Endothelial cell of umbilical vein (primary cell): ENCODE results near the gene CAND2.

ENCODE experiments used
- MAX ChIP-seq: IDR thresholded peaks from 2 replicates; pipeline ENCODE4 v1.6.1; 2011; ENCODE audit not compliant: insufficient read depth, insufficient read length
- POLR2AphosphoS5 ChIP-seq: IDR thresholded peaks from 2 replicates; pipeline ENCODE4 v1.6.1; 2012; ENCODE audit warnings: low read depth, mild to moderate bottlenecking, control low read depth, low read length, moderate library complexity; ENCODE audit not compliant: insufficient read depth
- TF ChIP-seq, protein P1 (sequence below), 2 donors: IDR thresholded peaks; 1 replicate in 1 of 2; 2 replicates in 1 of 2; pipeline ENCODE4 v1.5.1; 2011; ENCODE audit warnings: low read length in 2 of 2, mild to moderate bottlenecking in 2 of 2, moderate library complexity in 2 of 2, control low read depth in 1 of 2, inconsistent platforms in 1 of 2, low read depth in 1 of 2; ENCODE audit not compliant: insufficient read depth in 1 of 2; ENCODE audit errors: extremely low read depth in 1 of 2

DNA sequence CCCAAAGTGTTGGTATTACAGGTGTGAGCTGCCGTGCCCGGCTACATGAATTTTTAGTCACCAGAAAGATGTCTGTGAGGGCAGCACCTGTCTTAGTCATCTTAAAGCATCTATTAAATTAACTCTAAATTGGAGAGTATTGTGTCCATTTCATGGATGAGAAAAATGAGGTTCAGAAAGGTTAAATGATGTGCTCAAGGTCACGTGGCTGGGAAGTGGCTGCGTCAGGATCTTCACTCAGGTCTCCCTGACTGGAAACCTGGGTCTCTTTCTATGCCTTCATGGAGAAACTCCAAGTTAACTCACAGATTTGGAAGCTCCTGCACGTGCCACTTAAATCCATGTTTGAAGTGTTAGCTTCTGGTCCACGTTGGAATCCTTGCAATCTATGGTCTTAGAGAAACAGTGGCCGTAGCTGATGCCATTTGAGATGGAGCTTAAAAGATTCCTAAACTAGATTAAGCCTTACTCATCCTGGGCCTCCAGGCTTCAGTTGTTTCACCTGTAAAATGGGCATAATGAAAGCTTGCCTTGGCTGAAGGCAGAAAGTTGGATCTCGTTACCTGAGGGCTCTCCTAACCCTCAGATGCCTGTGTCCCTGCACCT, 32.2 kb upstream of the CAND2 start:
- TF ChIP-seq, protein P1, sequence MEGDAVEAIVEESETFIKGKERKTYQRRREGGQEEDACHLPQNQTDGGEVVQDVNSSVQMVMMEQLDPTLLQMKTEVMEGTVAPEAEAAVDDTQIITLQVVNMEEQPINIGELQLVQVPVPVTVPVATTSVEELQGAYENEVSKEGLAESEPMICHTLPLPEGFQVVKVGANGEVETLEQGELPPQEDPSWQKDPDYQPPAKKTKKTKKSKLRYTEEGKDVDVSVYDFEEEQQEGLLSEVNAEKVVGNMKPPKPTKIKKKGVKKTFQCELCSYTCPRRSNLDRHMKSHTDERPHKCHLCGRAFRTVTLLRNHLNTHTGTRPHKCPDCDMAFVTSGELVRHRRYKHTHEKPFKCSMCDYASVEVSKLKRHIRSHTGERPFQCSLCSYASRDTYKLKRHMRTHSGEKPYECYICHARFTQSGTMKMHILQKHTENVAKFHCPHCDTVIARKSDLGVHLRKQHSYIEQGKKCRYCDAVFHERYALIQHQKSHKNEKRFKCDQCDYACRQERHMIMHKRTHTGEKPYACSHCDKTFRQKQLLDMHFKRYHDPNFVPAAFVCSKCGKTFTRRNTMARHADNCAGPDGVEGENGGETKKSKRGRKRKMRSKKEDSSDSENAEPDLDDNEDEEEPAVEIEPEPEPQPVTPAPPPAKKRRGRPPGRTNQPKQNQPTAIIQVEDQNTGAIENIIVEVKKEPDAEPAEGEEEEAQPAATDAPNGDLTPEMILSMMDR (IDR thresholded peaks at IDR 0.05; ENCODE audit: extremely low read depth in 1 of 2, insufficient read depth in 1 of 2, low read depth in 1 of 2, low read length in 2 of 2) = no peak
- TF ChIP-seq MAX (no peak), POLR2AphosphoS5 (no peak)
